GM13976 (cell line): ENCODE measurements around the gene CYP2C8.

Source experiments
- DNase-seq: peaks from one replicate; pipeline ENCODE4 v3.0.0; 2012; ENCODE audit warnings: low spot score
- CTCF ChIP-seq: IDR thresholded peaks from 2 replicates; pipeline ENCODE4 v1.5.1; 2012; ENCODE audit warnings: borderline replicate concordance, mild to moderate bottlenecking; ENCODE audit not compliant: insufficient read depth; ENCODE audit errors: extremely low read depth, missing control alignments, control extremely low read depth
- in situ Hi-C: fragments of 300-500 bp; cut with MboI; formaldehyde crosslinking; loops from one replicate; pipeline ENCODE4 v1.12.0; 2022; ENCODE audit warnings: low sequenced_read_pairs, mixed read lengths, inconsistent platforms; ENCODE audit not compliant: unreplicated experiment

The CYP2C8 gene

GRCh38 chr10:95031656-95032055, 37.6 kb downstream of the CYP2C8 start:
- no peak for TF ChIP-seq CTCF
- DNase-seq, result no peak
- in situ Hi-C loops, result no loop called here

GRCh38 chr10:95026461-95026860, 42.8 kb downstream of the CYP2C8 start:
- DNase-seq, result no peak
- in situ Hi-C loops, result no loop called here

GRCh38 chr10:94997741-94998174, 71.5 kb downstream of the CYP2C8 start:
- in situ Hi-C loops, result no loop called here
- DNase-seq, result no peak
- no peak for TF ChIP-seq CTCF

More at GRCh38 chr10:95026461-95026860, 42.8 kb downstream of the CYP2C8 start:
- no peak for TF ChIP-seq CTCF

GRCh38 chr10:94992811-94993210, 76.5 kb downstream of the CYP2C8 start:
- no peak for DNase-seq
- in situ Hi-C loops, result no loop called here
- TF ChIP-seq CTCF, result no peak

GRCh38 chr10:94991243-94991888, 77.9 kb downstream of the CYP2C8 start:
- in situ Hi-C loops, result no loop called here
- DNase-seq, result no peak
- TF ChIP-seq CTCF, result no peak

- DNase-seq, result no peak
- TF ChIP-seq CTCF, result no peak
- in situ Hi-C loops, result no loop called here
Measured at GRCh38 chr10:94989192-94989591, 80.1 kb downstream of the CYP2C8 start.
